Measurements from ENCODE around the gene ITGAX.

ITGAX gene

DNA sequence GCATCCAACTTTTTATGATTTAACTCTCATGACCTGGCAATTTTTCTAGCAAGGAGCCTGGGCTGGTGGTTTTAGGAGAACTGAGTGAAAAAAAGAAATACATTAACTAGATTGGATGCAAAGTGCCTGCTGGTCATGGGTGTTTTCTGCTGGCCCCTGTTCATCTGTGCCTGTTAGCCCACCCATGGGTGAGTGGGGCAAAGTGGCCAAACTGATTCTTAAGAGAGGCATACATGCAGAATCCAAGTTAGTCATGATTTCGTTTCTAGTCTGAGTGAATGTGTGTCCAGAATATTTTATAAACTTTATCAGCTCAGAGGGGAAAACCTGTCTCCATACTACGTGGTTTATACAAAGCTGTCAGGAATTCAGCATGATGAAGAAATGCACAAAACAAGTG, 33.6 kb downstream of the ITGAX start:
- TF ChIP-seq, protein P1, sequence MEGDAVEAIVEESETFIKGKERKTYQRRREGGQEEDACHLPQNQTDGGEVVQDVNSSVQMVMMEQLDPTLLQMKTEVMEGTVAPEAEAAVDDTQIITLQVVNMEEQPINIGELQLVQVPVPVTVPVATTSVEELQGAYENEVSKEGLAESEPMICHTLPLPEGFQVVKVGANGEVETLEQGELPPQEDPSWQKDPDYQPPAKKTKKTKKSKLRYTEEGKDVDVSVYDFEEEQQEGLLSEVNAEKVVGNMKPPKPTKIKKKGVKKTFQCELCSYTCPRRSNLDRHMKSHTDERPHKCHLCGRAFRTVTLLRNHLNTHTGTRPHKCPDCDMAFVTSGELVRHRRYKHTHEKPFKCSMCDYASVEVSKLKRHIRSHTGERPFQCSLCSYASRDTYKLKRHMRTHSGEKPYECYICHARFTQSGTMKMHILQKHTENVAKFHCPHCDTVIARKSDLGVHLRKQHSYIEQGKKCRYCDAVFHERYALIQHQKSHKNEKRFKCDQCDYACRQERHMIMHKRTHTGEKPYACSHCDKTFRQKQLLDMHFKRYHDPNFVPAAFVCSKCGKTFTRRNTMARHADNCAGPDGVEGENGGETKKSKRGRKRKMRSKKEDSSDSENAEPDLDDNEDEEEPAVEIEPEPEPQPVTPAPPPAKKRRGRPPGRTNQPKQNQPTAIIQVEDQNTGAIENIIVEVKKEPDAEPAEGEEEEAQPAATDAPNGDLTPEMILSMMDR (IDR thresholded peaks at IDR 0.05; ENCODE audit: insufficient read depth, low read depth, low read length, missing control alignments), result no peak
- DNase-seq (ENCODE audit: low read depth), result no peak
- no peak overlapping the region for H3K4me3 ChIP-seq (ENCODE audit: low read depth, low read length)

DNA sequence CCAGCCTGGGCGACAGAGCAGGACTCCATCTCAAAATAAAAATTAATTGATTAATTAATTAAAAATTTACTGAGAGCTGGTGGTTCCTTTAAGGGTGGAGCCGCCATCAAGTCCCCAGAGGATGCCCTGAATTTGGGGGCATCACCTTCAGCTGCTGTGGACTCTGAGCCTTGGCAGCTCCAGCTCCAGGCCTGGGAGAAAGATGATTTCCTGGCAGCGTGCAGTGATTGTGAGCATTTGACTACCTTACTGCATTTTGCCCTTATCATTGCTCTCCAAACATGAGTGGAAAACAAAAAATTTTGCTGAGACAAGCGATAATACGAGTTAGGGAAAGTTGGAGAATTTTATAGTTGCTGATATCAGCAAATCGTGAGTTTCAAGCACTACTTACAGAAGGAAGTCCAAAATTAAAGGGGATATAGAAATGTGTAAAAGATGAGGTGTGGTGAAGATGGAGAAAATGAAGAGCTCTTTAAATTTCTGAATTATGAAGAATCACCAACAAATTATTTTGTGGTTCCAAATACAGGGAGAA, 35.6 kb downstream of the ITGAX start:
- H3K4me3 ChIP-seq (ENCODE audit: low read depth, low read length), result no peak overlapping the region
- TF ChIP-seq, protein P1 (IDR thresholded peaks at IDR 0.05; ENCODE audit: insufficient read depth, low read depth, low read length, missing control alignments), result no peak
- DNase-seq (ENCODE audit: low read depth), result no peak

DNA sequence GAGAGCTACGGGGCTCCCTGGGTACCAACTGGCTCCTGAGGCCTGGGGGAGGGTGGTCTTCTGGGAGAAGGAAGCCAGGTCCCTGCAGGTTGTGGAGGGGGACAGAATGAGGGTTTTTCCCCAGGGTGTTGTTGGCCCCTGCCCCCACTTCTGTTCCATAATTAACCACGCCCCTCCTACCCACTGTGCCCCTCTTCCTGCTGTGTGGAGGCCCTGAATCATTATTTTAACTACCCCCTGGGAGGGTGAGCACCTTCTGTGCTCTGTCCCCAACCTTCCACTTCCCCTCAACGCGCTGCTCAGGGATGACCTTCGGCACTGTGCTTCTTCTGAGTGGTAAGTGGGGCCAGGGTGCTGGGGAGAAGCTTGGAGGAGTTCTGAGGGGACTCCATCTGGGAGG, 38.1 kb downstream of the ITGAX start, which contains the start of gene ITGAD:
TSS of gene ITGAD (plus strand) at position 280 of the 400 bp plus-strand sequence. CDS start at position 306, 26 bp downstream.
- H3K4me3 ChIP-seq (ENCODE audit: low read depth, low read length), result no peak within 1 kb of the TSS
- no peak for DNase-seq (ENCODE audit: low read depth)
- TF ChIP-seq, protein P1 (IDR thresholded peaks at IDR 0.05; ENCODE audit: insufficient read depth, low read depth, low read length, missing control alignments), result no peak

DNA sequence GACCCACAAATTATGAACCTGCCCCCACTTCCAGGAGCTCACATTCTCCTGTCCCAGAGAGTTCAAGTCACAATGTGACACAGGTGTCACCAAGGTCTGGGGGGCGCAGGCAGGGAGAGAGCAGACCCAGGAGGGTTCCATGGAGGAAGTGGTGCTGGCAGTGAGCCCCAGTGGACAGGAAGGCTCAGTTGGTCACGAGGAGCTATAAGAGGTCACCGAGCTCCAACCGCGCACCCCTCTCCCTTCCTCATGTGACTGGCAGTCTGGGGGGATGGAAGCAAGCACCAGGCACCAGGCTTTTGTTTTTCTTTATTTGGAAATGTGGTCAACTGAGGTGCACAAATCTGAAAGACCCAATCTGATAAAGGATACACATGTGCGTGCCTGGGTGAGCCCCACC, 40.7 kb downstream of the ITGAX start:
- TF ChIP-seq, protein P1 (IDR thresholded peaks at IDR 0.05; ENCODE audit: insufficient read depth, low read depth, low read length, missing control alignments), result no peak
- H3K4me3 ChIP-seq (ENCODE audit: low read depth, low read length), result no peak overlapping the region
- no peak for DNase-seq (ENCODE audit: low read depth)

DNA sequence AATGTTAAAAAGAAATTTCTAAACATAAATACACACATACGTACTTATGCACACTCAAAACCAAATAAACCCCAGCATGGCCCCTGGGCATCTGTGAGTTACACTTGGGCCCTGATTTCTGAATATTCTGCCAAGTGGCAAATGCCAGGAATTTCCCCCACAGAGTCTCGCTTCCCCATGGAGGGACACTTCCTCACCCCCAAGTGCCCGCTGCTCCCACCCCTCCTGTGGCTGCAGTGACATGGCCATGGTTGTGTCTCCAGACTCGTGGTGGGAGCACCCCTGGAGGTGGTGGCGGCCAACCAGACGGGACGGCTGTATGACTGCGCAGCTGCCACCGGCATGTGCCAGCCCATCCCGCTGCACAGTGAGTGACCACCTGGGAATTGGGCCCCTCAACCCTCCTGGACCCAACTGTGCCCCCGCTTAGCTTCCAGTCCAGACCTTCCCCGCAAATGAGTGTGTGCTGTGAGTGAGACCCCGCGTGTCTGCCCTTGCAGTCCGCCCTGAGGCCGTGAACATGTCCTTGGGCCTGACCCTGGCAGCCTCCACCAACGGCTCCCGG, 42.2 kb downstream of the ITGAX start:
- TF ChIP-seq, protein P1 (IDR thresholded peaks at IDR 0.05; ENCODE audit: insufficient read depth, low read depth, low read length, missing control alignments), result no peak
- H3K4me3 ChIP-seq (ENCODE audit: low read depth, low read length), result no peak overlapping the region
- DNase-seq (ENCODE audit: low read depth), result no peak

DNA sequence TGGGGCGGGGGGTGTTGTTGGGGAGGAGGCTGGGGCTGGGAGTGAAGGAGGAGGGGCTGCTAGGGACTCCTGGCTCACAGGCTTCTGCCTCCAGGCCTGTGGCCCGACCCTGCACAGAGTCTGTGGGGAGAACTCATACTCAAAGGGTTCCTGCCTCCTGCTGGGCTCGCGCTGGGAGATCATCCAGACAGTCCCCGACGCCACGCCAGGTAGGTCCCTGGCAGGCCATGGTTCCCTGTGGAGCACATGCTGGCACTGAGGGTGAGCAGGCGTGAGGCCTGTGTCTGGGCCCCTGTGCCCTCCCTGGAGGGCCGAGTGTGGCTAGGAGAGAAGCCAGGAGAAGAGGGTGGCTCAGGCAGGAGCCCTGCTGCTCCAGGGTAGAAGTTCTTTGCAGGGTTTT, 42.7 kb downstream of the ITGAX start:
- TF ChIP-seq, protein P1 (IDR thresholded peaks at IDR 0.05; ENCODE audit: insufficient read depth, low read depth, low read length, missing control alignments), result no peak
- DNase-seq (ENCODE audit: low read depth), result no peak
- no peak overlapping the region for H3K4me3 ChIP-seq (ENCODE audit: low read depth, low read length)

DNA sequence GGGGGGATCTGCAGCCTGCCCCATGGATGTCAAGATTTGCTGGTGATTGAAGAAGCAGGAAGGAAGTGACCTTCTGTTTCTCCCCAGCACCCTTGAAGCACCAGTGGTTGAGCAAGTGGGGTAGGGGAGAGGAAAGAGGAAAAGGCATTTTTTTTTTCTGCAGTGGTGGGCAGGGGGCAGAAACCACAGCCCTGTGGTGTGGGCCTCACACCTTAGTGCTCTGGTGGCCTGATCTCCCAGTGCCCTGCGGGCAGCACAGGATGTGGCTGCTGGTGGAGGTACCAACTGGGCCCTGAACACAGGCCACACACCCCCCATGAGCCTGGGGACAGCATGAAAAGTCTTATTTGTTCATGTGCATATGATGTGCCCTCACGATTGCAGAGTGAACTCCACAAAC, 45.2 kb downstream of the ITGAX start:
- no peak for DNase-seq (ENCODE audit: low read depth)
- TF ChIP-seq, protein P1 (IDR thresholded peaks at IDR 0.05; ENCODE audit: insufficient read depth, low read depth, low read length, missing control alignments), result no peak
- no peak overlapping the region for H3K4me3 ChIP-seq (ENCODE audit: low read depth, low read length)

All from GM12865 (cell line).